HK-2 (cell line): Measurements from ENCODE around the gene DENND1A.
"Not testable (repeated sequence)": the region's sequence is repeated elsewhere in the genome, so short reads cannot be mapped to it uniquely, and the experiment has no call there.

Experiments used
- DNase-seq: peaks from one replicate; pipeline ENCODE4 v3.0.0-alpha.2; 2018; ENCODE audit not compliant: unreplicated experiment

The DENND1A gene

GRCh38 chr9:123929870-123930831, at the start of gene DENND1A:
DENND1A (minus strand) TSS chr9:123930126; CDS start chr9:123929905, 221 bp downstream.
- DNase-seq: peak; percentile 92

GRCh38 chr9:123978981-123979380, 49.1 kb upstream of the DENND1A start:
- no peak for DNase-seq

GRCh38 chr9:123976579-123976978, 46.7 kb upstream of the DENND1A start:
- not testable (repeated sequence) for DNase-seq

GRCh38 chr9:123975871-123976270, 45.9 kb upstream of the DENND1A start:
- DNase-seq: no peak

GRCh38 chr9:123974471-123974870, 44.5 kb upstream of the DENND1A start:
- DNase-seq: no peak

- DNase-seq: no peak
Measured at GRCh38 chr9:123973590-123974223, 43.8 kb upstream of the DENND1A start.

- no peak for DNase-seq
Measured at GRCh38 chr9:123972618-123973017, 42.7 kb upstream of the DENND1A start.

GRCh38 chr9:123967323-123967722, 37.4 kb upstream of the DENND1A start:
- no peak for DNase-seq

GRCh38 chr9:123965801-123966686, 36.1 kb upstream of the DENND1A start:
- DNase-seq: no peak

GRCh38 chr9:123964761-123965160, 34.8 kb upstream of the DENND1A start:
- no peak for DNase-seq

GRCh38 chr9:123960965-123961364, 31.0 kb upstream of the DENND1A start:
- no peak for DNase-seq

GRCh38 chr9:123960366-123960765, 30.4 kb upstream of the DENND1A start:
- DNase-seq: no peak

- no peak for DNase-seq
Measured at GRCh38 chr9:123959787-123960186, 29.9 kb upstream of the DENND1A start.

GRCh38 chr9:123957731-123958130, 27.8 kb upstream of the DENND1A start:
- DNase-seq: no peak

GRCh38 chr9:123957168-123957721, 27.3 kb upstream of the DENND1A start:
- no peak for DNase-seq

GRCh38 chr9:123955637-123956036, 25.7 kb upstream of the DENND1A start:
- DNase-seq: no peak

GRCh38 chr9:123954518-123955280, 24.8 kb upstream of the DENND1A start:
- no peak for DNase-seq

- DNase-seq: no peak
Measured at GRCh38 chr9:123952641-123953495, 22.9 kb upstream of the DENND1A start.

GRCh38 chr9:123948286-123948685, 18.4 kb upstream of the DENND1A start:
- DNase-seq: no peak

GRCh38 chr9:123947326-123947725, 17.4 kb upstream of the DENND1A start:
- no peak for DNase-seq
